ENCODE data around the gene POLR1E.

Gene POLR1E

DNA sequence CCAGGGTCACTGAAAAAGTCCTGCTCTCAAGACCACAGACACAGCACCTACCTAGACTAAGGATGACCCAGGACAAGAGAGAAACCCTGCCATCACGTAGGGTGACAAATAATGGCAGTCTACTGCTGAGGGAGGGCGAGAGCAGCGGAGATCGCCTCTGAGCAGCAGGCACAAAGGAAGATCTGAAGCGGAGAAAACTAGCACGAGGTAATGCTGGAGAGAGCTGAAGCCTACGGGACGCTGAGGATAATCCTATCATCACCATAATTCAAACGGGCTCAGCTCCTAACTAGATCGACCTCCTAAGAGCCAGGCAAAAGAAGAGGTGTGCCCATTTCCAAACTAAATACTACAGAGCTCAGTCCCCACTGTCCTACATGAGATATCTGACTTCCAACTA, 49.2 kb downstream of the POLR1E start:
- no peak for DNase-seq (ENCODE audit: low spot score)

DNA sequence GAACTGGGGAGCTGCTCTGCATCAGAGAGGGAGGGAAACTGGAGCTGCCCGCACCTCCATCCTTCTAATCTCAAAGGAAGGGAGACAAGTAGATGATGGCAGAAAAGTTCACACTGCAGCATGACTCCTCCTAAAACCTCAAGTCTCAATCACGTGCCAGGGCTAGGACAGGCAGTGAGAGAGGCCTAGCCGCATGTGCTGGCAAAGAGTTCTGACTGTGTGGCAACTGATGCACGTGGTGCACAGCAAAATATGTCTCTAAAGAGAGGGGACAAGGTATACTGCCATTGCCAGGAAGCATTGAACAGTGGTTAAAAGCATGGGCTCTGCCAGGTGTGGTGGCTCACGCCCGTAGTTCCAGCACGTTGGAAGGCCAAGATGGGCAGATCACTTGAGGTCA, 52.4 kb downstream of the POLR1E start:
- no peak for DNase-seq (ENCODE audit: low spot score)

DNA sequence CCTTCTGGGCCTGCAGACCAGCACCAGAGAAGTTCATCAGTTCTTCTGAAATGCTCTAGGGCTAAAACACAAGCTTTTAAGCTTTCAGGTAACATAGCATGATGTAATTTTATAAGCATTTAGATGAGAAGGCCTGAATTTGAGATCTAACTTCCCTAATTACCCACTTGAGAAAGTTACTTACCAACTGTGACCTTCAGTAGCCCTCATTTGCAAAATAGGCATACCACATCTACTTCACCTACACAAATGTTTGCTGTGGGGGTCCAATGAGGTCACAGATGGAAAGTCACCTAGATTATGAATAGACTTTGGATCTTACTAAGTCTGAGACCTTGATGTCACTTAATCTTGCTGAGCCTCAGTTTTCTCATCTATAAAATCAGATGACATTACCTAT, 53.9 kb downstream of the POLR1E start:
- DNase-seq (ENCODE audit: low spot score), result no peak

DNA sequence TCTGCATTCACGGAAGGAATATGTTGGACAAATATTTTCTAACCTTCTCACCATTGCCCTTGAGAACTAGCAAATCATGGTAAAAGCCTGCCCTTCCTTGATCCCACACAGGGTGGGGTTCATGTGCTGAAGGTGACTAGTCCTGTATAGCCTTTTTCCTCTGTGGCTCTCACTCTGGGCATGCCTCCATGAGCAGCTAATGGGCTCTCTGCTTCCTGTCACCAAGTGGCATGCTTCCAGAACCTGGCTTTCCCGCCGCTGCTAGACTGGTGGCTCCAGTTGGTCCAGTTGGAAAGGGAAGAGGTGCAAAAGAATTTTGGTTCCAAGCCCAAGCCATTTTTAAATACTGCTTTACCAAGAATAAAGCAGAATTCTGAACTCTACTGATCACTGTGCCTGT, 54.9 kb downstream of the POLR1E start:
- DNase-seq (ENCODE audit: low spot score), result no peak

DNA sequence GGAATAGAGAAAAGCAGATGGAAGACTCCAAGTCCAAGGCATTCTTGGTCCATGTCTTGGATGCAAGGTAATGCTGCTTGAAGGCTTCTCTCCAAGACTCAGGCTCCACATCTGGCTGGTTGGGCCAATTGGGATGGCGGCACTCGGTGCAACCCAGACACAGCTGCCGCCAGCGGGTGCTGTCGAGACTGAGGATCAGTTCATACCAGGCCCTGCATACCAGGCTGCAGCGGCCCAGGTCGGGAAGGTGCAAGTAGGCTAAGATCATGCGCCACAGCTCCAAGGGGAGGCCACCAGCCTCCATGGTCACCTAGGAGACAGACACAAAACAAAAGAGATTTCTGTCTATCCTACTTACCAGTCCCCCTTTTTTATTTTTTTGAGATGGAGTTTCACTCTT, 55.7 kb downstream of the POLR1E start:
- no peak for DNase-seq (ENCODE audit: low spot score)

DNA sequence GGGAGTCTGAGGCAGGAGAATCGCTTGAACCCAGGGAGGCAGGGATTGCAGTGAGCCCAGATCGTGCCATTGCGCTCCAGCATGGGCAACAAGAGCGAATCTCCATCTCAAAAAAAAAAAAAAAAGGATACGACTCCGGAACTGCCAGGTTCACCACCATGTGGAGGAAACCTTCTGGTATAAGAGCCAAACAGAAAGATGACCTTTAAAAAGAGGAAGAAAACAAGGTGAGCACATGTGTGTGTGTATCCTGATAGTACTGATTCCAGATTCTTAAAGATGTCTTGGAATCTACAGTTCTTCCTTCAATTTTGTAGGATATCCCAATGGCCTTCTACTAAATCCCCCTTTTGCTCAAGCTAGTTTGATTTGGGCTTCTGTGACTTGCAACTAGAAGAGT, 56.7 kb downstream of the POLR1E start:
- no peak for DNase-seq (ENCODE audit: low spot score)

DNA sequence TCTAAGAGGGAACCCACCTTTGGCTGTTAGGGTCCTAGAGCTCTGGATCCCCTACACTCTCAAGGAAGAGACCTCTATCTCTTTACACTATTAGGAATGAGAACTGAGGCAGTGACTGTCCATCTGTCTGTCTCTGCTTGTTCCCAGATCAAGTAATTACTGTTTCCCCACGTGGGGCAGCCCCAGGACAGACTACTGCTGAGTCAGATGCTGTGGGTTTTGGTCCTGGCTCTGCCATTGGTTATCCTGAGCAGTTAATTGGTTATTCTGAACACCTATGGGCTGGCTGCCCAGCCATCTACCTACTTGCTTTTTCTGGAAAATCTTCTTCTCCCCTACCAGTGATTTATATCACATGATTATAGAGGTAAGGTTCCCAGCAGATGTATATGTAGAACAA, 57.1 kb downstream of the POLR1E start:
- DNase-seq (ENCODE audit: low spot score), result no peak

DNA sequence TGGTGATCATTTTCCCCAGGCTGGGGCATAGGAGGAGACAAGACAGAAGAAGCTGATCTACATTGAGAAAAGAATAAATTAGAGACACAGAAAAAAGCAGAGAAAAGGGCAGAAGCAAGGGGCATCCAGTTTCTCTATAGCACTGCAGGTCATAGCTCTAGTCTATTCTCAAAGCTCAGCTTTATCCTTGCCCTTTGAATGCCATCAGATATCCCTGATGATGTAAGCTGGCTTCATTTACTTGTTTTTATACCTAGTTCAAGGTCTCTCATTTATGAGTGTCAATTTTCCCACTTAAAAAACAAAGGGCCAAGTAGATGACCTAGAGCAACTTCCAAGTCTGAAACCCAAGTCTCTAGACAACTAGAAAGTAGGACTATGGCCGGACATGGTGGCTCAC, 57.7 kb downstream of the POLR1E start:
- no peak for DNase-seq (ENCODE audit: low spot score)

DNA sequence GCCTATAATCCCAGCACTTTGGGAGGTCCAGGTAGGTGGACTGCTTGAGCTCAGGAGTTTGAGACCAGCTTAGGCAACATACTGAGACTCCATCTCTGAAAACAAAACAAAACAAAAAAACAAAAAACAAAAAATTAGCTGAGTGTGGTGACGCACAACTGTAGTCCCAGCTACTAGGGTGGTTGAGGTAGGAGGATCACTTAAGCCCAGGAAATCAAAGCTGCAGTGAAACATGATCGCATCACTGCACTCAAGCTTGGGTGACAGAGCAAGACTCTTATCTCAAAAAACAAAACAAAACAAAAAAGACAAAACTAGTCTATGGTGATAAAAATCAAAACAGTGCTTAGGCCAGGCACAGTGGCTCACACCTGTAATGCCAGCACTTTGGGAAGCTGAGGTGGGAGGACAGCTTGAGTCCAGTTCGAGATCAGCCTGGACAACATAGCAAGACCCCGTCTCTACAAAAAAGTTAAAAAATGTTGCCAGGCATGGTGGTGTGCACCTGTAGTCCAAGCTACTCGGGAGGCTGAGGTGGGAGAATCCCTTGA, 61.7 kb downstream of the POLR1E start:
- no peak for DNase-seq (ENCODE audit: low spot score)

DNA sequence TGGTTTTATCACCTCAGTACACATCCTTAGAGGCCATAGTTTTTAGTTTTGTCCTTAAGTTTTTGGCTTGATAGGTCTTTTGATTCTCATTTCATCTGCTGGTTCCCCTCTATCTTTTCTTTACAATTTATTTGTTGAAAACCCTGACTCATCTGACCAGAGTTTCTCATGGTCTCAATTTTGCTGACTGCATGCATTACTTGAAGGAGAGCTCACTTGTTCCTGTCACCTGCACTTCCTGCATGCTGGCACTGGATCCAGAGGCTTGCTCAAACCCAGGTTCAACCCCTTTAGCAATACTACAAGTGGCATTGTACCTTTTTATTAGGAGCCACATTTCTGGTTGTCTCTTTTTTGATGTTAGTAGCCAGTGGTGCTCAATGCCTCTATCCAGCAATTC, 63.8 kb downstream of the POLR1E start:
- no peak for DNase-seq (ENCODE audit: low spot score)

DNA sequence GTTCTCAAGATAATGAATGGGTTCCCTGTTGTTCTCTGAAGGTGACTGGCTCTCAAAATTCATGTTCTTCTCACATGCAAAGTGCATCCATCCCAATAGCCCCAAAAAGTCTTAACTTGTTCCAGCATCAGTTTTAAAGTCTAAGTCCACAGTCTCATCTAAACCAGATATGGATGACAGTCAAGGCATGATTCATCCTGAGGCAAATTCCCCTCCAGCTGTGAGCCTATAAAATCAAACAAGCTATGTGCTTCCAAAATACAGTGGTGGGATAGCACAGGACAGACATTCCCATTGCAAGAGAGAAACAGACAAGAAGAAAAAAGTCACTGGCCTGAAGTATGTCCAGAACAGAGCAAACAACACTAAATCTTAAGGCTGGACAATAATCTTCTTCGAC, 65.0 kb downstream of the POLR1E start:
- DNase-seq (ENCODE audit: low spot score), result no peak

DNA sequence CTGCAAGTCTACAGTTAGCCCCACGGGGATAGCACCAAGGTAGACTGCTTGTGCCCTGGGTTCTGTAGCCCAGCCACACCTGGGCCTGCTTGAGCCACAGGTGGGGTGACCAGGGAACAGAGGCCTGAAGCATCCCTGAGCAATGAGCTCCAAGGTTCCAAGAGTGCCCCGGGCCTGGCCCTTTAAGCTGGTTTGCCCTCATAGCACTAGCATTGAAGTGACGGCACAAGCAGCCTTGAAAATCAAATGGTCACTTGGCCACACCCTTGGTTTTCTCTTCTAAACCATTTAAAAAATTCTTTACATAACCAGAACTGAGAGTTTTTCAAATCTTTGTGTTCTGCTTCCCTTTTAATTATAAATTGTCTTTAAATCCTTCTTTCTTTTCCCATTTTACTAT, 65.7 kb downstream of the POLR1E start:
- no peak for DNase-seq (ENCODE audit: low spot score)

DNA sequence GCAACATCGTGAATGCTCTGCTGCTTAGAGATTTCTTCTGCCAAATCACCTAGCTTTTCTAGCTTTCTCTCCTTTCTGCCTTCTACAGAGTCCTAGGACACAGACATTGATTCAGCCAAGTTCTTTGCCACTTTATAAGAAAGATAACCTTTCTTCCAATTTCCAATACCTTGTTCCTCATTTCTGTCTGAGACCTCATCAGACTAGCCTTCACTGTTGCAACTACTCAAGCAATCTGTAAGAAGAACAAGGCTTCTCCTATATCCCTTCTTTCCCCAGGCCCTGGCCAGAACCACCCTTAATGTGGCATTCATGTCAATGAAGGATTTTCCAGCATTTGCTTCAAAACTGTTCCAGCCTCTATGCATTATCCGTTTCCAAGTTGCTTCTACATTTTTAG, 66.1 kb downstream of the POLR1E start:
- DNase-seq (ENCODE audit: low spot score), result no peak
